ENCODE measurements around the gene GAGE10.
"Not testable (repeated sequence)": the region's sequence is repeated elsewhere in the genome, so short reads cannot be mapped to it uniquely, and the experiment has no call there.

The GAGE10 gene

DNA sequence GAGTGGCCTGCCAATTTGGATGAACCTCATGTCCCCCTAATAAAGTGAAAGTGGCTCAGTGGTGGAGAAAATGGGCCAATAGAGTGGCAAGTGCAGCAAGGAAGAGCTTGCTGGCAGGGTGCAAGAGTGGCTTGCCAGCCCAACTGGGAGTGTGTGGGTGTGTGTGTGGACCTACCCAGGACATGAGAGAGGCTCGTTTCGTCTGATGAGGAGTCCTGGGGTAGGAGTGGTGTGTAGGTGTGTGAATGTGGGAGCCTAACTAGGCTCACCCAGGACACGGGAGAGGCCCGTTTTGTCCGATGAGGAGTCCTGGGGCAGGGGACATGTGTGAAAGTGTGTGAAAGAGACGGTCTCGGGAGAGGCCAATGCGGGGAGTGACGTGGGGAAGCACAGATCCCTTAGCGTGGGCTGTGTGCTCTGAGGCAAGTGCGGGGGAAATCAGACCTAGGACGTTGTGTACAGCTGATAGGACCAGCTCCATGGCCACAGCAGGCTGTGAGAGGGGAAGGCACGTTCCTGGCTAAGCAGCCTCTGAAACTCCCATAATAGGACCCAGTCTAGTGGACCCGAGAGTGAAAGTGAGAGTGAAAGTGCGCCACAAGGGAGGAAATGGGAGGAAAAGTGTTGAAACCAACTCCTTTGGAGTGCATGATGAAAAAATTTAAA is 5.3 kb downstream of the GAGE10 start:
- no peak for DNase-seq (ENCODE audit: low read depth)
- H3K4me3 ChIP-seq (ENCODE audit: low read length), result no peak overlapping the region
- no peak for TF ChIP-seq CTCF (IDR thresholded peaks at IDR 0.05; ENCODE audit: insufficient read depth, low read depth, low read length, missing control alignments)

- no peak for TF ChIP-seq CTCF (IDR thresholded peaks at IDR 0.05; ENCODE audit: insufficient read depth, low read depth, low read length, missing control alignments)
- H3K4me3 ChIP-seq (ENCODE audit: low read length), result no peak overlapping the region
- DNase-seq (ENCODE audit: low read depth), result peak; percentile 2
Observed at GRCh38 chrX:49309401-49309981, 6.0 kb downstream of the GAGE10 start.

GRCh38 chrX:49310371-49310770 is 6.9 kb downstream of the GAGE10 start:
- peak; percentile 6 for DNase-seq (ENCODE audit: low read depth)
- H3K4me3 ChIP-seq (ENCODE audit: low read length), result no peak overlapping the region
- no peak for TF ChIP-seq CTCF (IDR thresholded peaks at IDR 0.05; ENCODE audit: insufficient read depth, low read depth, low read length, missing control alignments)

DNA sequence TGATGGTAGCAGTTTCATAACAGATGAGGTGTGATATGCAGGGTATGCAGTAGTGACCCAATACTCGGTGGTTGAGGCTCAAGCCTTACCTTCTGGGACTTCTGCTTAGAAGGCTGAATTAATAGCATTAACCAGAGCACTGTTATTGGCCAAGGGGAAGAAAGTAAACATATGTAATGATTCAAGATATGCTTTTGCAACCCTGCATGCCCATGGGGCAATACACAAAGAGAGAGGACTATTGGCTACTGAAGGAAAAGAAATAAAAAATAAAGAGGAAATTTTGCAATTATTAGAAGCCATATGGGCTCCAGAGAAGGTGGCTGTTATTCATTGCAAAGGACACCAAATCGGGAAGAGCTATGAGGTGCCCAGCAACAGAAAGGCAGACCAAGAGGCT is 8.7 kb downstream of the GAGE10 start:
- TF ChIP-seq CTCF (IDR thresholded peaks at IDR 0.05; ENCODE audit: insufficient read depth, low read depth, low read length, missing control alignments), result no peak
- DNase-seq (ENCODE audit: low read depth), result peak; percentile 2
- H3K4me3 ChIP-seq (ENCODE audit: low read length), result no peak overlapping the region

DNA sequence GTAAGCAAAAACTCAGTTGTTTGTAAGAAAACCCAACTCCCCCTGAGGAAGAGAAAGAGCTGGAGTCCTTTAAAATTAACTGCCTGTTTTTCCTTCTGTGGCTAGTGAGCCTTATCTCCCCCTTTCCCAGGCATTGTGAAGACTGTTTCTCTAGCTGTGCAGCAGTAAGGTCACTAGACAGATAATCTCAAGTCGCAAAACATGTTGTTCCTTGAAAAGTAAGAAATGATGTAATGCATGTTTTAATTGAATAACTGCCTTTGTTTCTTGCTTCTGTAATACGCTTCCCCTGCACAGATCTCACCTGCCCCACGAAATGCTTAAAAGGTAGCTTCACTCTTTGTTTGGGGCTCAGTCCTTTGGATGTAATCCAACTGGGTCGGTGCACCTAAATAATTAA is 12.6 kb downstream of the GAGE10 start:
- no peak for TF ChIP-seq CTCF (IDR thresholded peaks at IDR 0.05; ENCODE audit: insufficient read depth, low read depth, low read length, missing control alignments)
- H3K4me3 ChIP-seq (ENCODE audit: low read length), result no peak overlapping the region
- DNase-seq (ENCODE audit: low read depth), result no peak

- H3K4me3 ChIP-seq (ENCODE audit: low read length); DNase-seq (ENCODE audit: low read depth): not testable (repeated sequence)
Observed at GRCh38 chrX:49321737-49322136, 18.3 kb downstream of the GAGE10 start, which contains the start of gene GAGE12J. TSS of gene GAGE12J (plus strand) at chrX:49322037. CDS start at chrX:49323194, 1,157 bp downstream.

GRCh38 chrX:49322266-49322665 is 18.8 kb downstream of the GAGE10 start:
- not testable (repeated sequence) for H3K4me3 ChIP-seq (ENCODE audit: low read length); DNase-seq (ENCODE audit: low read depth)

- not testable (repeated sequence) for DNase-seq (ENCODE audit: low read depth); H3K4me3 ChIP-seq (ENCODE audit: low read length)
Observed at GRCh38 chrX:49323735-49324134, 20.3 kb downstream of the GAGE10 start.

- not testable (repeated sequence) for DNase-seq (ENCODE audit: low read depth); H3K4me3 ChIP-seq (ENCODE audit: low read length)
Observed at GRCh38 chrX:49330421-49330820, 27.0 kb downstream of the GAGE10 start.

DNA sequence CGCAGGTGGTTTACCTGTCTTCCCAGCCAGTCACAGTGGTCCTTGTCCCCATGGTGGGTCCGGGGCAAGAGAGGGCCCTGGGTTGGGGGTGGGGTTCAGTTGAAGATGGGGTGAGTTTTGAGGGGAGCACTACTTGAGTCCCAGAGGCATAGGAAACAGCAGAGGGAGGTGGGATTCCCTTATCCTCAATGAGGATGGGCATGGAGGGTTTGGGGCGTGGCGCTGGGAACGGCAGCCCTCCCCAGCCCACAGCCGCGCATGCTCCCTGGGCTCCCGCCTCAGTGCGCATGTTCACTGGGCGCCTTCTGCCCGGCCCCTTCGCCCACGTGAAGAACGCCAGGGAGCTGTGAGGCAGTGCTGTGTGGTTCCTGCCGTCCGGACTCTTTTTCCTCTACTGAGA is 27.8 kb downstream of the GAGE10 start, which contains the start of gene GAGE13:
GAGE13 (plus strand) TSS at position 301 of the 400 bp plus-strand sequence. CDS start 1,156 bp downstream, outside the sequence.
- H3K4me3 ChIP-seq (ENCODE audit: low read length); DNase-seq (ENCODE audit: low read depth): not testable (repeated sequence)

DNA sequence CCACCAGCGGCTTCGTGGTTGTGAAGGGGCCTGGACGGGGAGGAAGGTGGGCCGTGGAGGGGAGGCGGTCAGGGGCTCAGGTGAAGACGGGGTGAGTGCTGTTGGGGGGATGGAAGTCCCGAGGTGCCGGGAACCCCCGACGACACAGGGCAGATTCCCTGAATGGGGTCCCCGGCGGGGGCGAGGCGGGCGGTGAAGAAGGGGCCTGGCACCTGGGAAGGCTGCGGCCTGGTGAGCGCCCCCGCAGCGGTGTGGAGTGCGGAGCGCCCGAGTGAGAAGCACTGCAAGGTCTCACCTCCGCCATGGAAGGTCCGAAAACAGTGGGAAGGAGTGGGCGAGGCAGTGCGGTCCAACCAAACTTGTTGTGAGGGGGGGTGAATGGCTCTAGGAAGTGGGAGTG is 28.4 kb downstream of the GAGE10 start:
- not testable (repeated sequence) for H3K4me3 ChIP-seq (ENCODE audit: low read length); DNase-seq (ENCODE audit: low read depth)

GRCh38 chrX:49341449-49341848 is 38.0 kb downstream of the GAGE10 start:
- not testable (repeated sequence) for DNase-seq (ENCODE audit: low read depth)

DNA sequence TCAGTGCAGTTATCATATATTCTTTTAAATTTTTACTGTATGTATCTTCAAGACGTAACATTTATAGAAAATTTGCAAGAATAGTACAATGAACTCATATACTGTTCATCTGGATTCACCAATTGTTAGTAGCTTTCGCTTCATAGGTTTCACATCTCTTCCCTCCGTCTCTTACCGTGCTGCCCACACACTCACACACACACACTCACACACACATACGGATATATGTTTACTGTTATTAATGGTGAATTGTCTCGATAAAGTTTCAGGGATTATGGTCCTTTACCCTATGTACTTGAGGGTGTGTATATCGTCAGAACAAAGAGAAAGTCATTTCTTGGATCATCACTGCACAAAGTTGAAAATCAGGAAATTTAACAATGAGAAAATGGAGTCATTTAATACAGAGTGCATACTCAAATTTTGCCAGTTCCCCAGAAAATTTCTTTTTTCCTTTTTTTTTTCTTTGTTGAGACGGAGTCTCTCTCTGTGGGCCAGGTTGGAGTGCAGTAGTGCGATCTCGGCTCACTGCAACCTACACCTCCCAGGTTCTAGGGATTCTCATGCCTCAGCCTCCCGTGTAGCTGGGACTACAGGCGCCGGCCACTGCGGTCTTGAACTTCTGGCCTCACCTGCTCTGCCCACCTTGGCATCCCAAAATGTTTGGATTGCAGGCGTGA is 41.2 kb downstream of the GAGE10 start:
- H3K4me3 ChIP-seq (ENCODE audit: low read length); DNase-seq (ENCODE audit: low read depth): not testable (repeated sequence)

More at GRCh38 chrX:49341449-49341848, 38.0 kb downstream of the GAGE10 start:
- not testable (repeated sequence) for H3K4me3 ChIP-seq (ENCODE audit: low read length)
